Adipose tissue (tissue), 3 donors: ENCODE data around the gene NMRK2. TPM values are rescaled to one million over a fixed set of nuclear protein-coding genes. Genes with fewer than 3 reads are reported as not detected.

Source experiments
- H3K27ac ChIP-seq: one replicate; pipeline ENCODE4 v1.5.1; 2013; ENCODE audit warnings: low read depth, low read length
- WGBS, 3 donors: extraction: QIAGEN DNeasy Blood & Tissue Kit; methylation state at CpG; one replicate each; pipeline ENCODE4 v1.1.7; 2013; 5-methylcytosine and 5-hydroxymethylcytosine counted together
- polyA plus RNA-seq, 3 donors: library from polyadenylated mRNA; stranded (reverse); fragments of 200-250 nt; gene quantifications; one replicate each; pipeline ENCODE4 v1.2.3, GENCODE V29; 2013
- donor health status: healthy with polysubstance abuse.
- donor health status: Bipolar disorder and iron deficiency.
- donor health status: healthy.

The NMRK2 gene
- polyA plus RNA-seq, 3 donors: 0.15 to 2.9 (median 1.1) TPM

- 2 to 4% (median 3%) methylated on average over 21 of the region's 21 CpGs for WGBS, 3 donors
- no peak overlapping the region for H3K27ac ChIP-seq
Measured at GRCh38 chr19:3986260-3987041, 53.6 kb downstream of the NMRK2 start.

DNA sequence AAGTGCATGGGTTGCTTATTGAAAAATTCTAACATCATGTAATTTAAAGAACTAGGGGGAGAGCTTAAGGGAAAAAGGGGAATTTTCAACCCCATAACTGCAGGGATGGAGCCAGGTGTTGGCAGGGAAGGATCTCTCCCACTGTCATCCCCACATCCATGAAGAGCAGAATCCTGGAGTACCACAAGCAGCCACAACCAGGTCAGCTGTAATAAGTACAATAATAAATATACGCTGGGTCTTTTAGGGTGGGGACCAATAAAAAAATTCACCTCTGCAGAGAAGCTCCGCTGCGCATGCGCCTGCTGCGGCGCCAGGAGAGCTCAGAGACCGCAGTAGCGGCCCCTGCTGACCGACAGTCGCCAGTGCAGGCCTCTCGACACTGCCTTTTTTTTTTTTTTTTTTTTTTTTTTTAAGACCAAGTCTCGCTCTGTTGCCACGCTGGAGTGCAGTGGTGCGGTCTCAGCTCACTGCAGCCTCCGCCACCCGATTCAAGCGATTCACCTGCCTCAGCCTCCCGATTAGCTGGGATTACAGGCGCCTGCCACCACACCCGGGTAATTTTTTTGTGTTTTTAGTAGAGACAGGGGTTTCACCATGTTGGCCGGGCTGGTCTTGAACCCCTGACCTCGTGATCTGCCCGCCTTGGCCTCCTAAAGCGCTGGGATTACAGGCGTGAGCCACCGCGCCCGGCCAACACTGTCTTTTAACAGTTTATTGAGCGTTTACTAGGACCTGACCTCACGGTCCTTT lies 54.9 kb downstream of the NMRK2 start:
- no peak overlapping the region for H3K27ac ChIP-seq
- WGBS, 3 donors: 9 to 10% (median 9%) methylated on average over 30 of the region's 30 CpGs

DNA sequence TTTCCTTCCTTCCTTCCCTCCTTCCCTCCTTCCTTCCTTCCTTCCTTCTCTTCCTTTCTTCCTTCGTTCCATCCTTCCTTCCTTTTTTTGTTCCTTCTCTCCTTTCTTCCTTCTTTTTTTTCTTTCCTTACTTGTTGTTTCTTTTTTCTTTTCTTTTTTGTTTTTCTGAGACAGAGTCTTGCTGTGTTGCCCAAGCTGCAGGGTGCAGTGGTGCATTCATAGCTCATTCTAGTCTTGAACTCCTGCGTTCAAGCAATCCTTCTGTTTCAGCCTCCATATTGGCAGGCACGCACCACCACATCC lies 57.9 kb downstream of the NMRK2 start:
- no peak overlapping the region for H3K27ac ChIP-seq
- WGBS, 3 donors: 67 to 77% (median 71%) methylated on average over 3 of the region's 3 CpGs

Other genes with a start within 250 kb of the NMRK2 start
- 10 to 100 TPM in 2 of 3 donors, 1 to 10 TPM in 1; 8.7 to 18.7 (median 18.0) TPM for gene PIP5K1C, start 232.6 kb upstream of the NMRK2 start, polyA plus RNA-seq
- 1 to 10 TPM in 2 of 3 donors, under 1 TPM in 1; 0.45 to 7.4 (median 4.2) TPM for gene TJP3, start 224.7 kb upstream of the NMRK2 start, polyA plus RNA-seq
- 10 to 100 TPM in 2 of 3 donors, 1 to 10 TPM in 1; 9.1 to 14.7 (median 10.3) TPM for gene APBA3, start 171.4 kb upstream of the NMRK2 start, polyA plus RNA-seq
- gene MRPL54, start 170.4 kb upstream of the NMRK2 start, polyA plus RNA-seq: 100 to 1,000 TPM in 2 of 3 donors, 10 to 100 TPM in 1; 89.4 to 128 (median 114) TPM
- not detected for gene RAX2, start 160.8 kb upstream of the NMRK2 start, polyA plus RNA-seq
- 1 to 10 TPM in 2 of 3 donors, under 1 TPM in 1; 1.00 to 2.6 (median 2.0) TPM for gene MATK, start 146.7 kb upstream of the NMRK2 start, polyA plus RNA-seq
- under 1 TPM in 2 of 3 donors, not detected in 1; 0.03 to 0.23 TPM for gene ZFR2, start 64.0 kb upstream of the NMRK2 start, polyA plus RNA-seq
- gene ATCAY, start 52.4 kb upstream of the NMRK2 start, polyA plus RNA-seq: under 1 TPM in 1 of 3 donors, not detected in 2; 0.10 TPM
- gene DAPK3, start 38.0 kb downstream of the NMRK2 start, polyA plus RNA-seq: 10 to 100 TPM; 46.4 to 78.1 (median 61.3) TPM
- gene EEF2, start 52.4 kb downstream of the NMRK2 start, polyA plus RNA-seq: 1,000 to 10,000 TPM; 1,566 to 2,151 (median 1,831) TPM
- gene PIAS4, start 74.7 kb downstream of the NMRK2 start, polyA plus RNA-seq: 10 to 100 TPM in 2 of 3 donors, 1 to 10 TPM in 1; 9.0 to 13.3 (median 10.9) TPM
- gene ZBTB7A, start 133.8 kb downstream of the NMRK2 start, polyA plus RNA-seq: 10 to 100 TPM in 2 of 3 donors, 1 to 10 TPM in 1; 7.4 to 21.9 (median 10.8) TPM
- 100 to 1,000 TPM in 2 of 3 donors, 10 to 100 TPM in 1; 79.8 to 125 (median 104) TPM for gene MAP2K2, start 191.1 kb downstream of the NMRK2 start, polyA plus RNA-seq
- under 1 TPM in 2 of 3 donors, not detected in 1; 0.12 to 0.18 TPM for gene CREB3L3, start 220.6 kb downstream of the NMRK2 start, polyA plus RNA-seq
- gene SIRT6, start 249.5 kb downstream of the NMRK2 start, polyA plus RNA-seq: 10 to 100 TPM; 13.6 to 18.3 (median 18.2) TPM
- gene ANKRD24, start 249.6 kb downstream of the NMRK2 start, polyA plus RNA-seq: 1 to 10 TPM; 1.5 to 2.2 (median 1.6) TPM